Trophoblast cell (in vitro differentiated cells and primary cell): Measurements from ENCODE around the gene CNPY4.
"Not testable (repeated sequence)": the region's sequence is repeated elsewhere in the genome, so short reads cannot be mapped to it uniquely, and the experiment has no call there.

ENCODE experiments used
- DNase-seq, 2 donors: peaks; one replicate each; pipeline ENCODE4 v3.0.0-alpha.2; 2016
- H2AFZ ChIP-seq: 2 replicates; pipeline ENCODE4 v1.6.1; 2013; ENCODE audit warnings: low read length, moderate library complexity, mild to moderate bottlenecking; ENCODE audit not compliant: insufficient read depth, poor library complexity
- H2AK5ac ChIP-seq: 2 replicates; pipeline ENCODE4 v1.6.1; 2013; ENCODE audit warnings: mild to moderate bottlenecking, low read length
- H2BK120ac ChIP-seq: 2 replicates; pipeline ENCODE4 v1.6.1; 2013; ENCODE audit warnings: low read length, mild to moderate bottlenecking, moderate library complexity; ENCODE audit not compliant: insufficient read depth, poor library complexity
- H2BK12ac ChIP-seq: 2 replicates; pipeline ENCODE4 v1.6.1; 2013; ENCODE audit warnings: mild to moderate bottlenecking, low read length, moderate library complexity
- H2BK5ac ChIP-seq: 2 replicates; pipeline ENCODE4 v1.6.1; 2013; ENCODE audit warnings: low read length, low read depth, moderate library complexity, mild to moderate bottlenecking; ENCODE audit not compliant: poor library complexity
- H3K14ac ChIP-seq: 2 replicates; pipeline ENCODE4 v1.6.1; 2013; ENCODE audit warnings: mild to moderate bottlenecking, low read length
- H3K18ac ChIP-seq: 2 replicates; pipeline ENCODE4 v1.6.1; 2013; ENCODE audit warnings: mild to moderate bottlenecking, low read length
- H3K23ac ChIP-seq: 2 replicates; pipeline ENCODE4 v1.6.1; 2013; ENCODE audit warnings: low read length
- H3K27ac ChIP-seq: 2 replicates; pipeline ENCODE4 v1.5.1; 2013; ENCODE audit warnings: low read depth, mild to moderate bottlenecking, inconsistent platforms, low read length, moderate library complexity
- H3K27me3 ChIP-seq: 2 replicates; pipeline ENCODE4 v1.6.1; 2013; ENCODE audit warnings: inconsistent platforms, mild to moderate bottlenecking, low read length, moderate library complexity; ENCODE audit not compliant: insufficient read depth
- H3K36me3 ChIP-seq, 2 experiments: 1 replicate in 1 of 2; 2 replicates in 1 of 2; pipeline ENCODE4 v1.6.1; 2013; ENCODE audit warnings: low read length in 2 of 2, mild to moderate bottlenecking in 2 of 2, moderate library complexity in 1 of 2; ENCODE audit not compliant: insufficient read depth in 2 of 2, control insufficient read depth in 1 of 2
- H3K4ac ChIP-seq: 2 replicates; pipeline ENCODE4 v1.6.1; 2013; ENCODE audit warnings: low read depth, mild to moderate bottlenecking, low read length, moderate library complexity
- H3K4me1 ChIP-seq, 2 experiments: 1 replicate in 1 of 2; 2 replicates in 1 of 2; pipeline ENCODE4 v1.6.1; 2013; ENCODE audit warnings: low read length in 2 of 2, mild to moderate bottlenecking in 2 of 2, moderate library complexity in 1 of 2; ENCODE audit not compliant: insufficient read depth in 2 of 2, control insufficient read depth in 1 of 2
- H3K4me2 ChIP-seq: 2 replicates; pipeline ENCODE4 v1.6.1; 2013; ENCODE audit warnings: inconsistent platforms, mild to moderate bottlenecking, low read length, moderate library complexity
- H3K4me3 ChIP-seq: 2 replicates; pipeline ENCODE4 v1.5.1; 2013; ENCODE audit warnings: mild to moderate bottlenecking, low read depth, low read length, inconsistent platforms
- H3K79me1 ChIP-seq: one replicate; pipeline ENCODE4 v1.6.1; 2013; ENCODE audit warnings: low read length
- H3K79me2 ChIP-seq: 2 replicates; pipeline ENCODE4 v1.6.1; 2013; ENCODE audit warnings: low read length, mild to moderate bottlenecking; ENCODE audit not compliant: control insufficient read depth, insufficient read depth, poor library complexity
- H3K9ac ChIP-seq: 2 replicates; pipeline ENCODE4 v1.6.1; 2013; ENCODE audit warnings: mild to moderate bottlenecking, low read length
- H3K9me3 ChIP-seq: 2 replicates; pipeline ENCODE4 v1.6.1; 2013; ENCODE audit warnings: low read depth, mild to moderate bottlenecking, control low read depth, inconsistent platforms, low read length; ENCODE audit not compliant: insufficient read depth
- H4K12ac ChIP-seq: 2 replicates; pipeline ENCODE4 v1.6.1; 2013; ENCODE audit warnings: low read depth, mild to moderate bottlenecking, low read length, moderate library complexity
- H4K8ac ChIP-seq: 2 replicates; pipeline ENCODE4 v1.6.1; 2013; ENCODE audit warnings: low read depth, mild to moderate bottlenecking, low read length, moderate library complexity
- H4K91ac ChIP-seq: one replicate; pipeline ENCODE4 v1.6.1; 2013; ENCODE audit warnings: low read depth, mild to moderate bottlenecking, low read length, moderate library complexity
- WGBS: extraction: QIAGEN DNeasy Blood & Tissue Kit; methylation state at CpG from one replicate; pipeline ENCODE4 v1.1.7; 2013; ENCODE audit warnings: missing lambda C conversion rate; ENCODE audit not compliant: insufficient read length, insufficient coverage; ENCODE audit errors: extremely low coverage; 5-methylcytosine and 5-hydroxymethylcytosine counted together

Gene CNPY4

GRCh38 chr7:100141555-100141949 is 22.1 kb downstream of the CNPY4 start:
- Histone ChIP-seq H2AK5ac (no peak overlapping the region), H4K12ac (no peak overlapping the region), H3K36me3 (no peaks in the 10 kb centered on the region), H3K4me1 (no peaks in the 10 kb centered on the region), H2AFZ (no peak overlapping the region), H3K79me1 (no peaks in the 10 kb centered on the region), H2BK120ac (no peak overlapping the region), H3K79me2 (no peaks in the 10 kb centered on the region), H4K8ac (no peak overlapping the region), H2BK5ac (no peak overlapping the region), H3K9me3 (no peaks in the 10 kb centered on the region), H3K9ac (no peak overlapping the region), H3K27me3 (no peaks in the 10 kb centered on the region), H3K14ac (no peak overlapping the region), H3K4me3 (no peak overlapping the region), H3K23ac (no peak overlapping the region), H4K91ac (no peak overlapping the region), H3K4me2 (no peak overlapping the region), H2BK12ac (no peak overlapping the region), H3K18ac (no peak overlapping the region), H3K27ac (no peak overlapping the region), H3K4ac (no peak overlapping the region)
- no CpG with 5 or more reads among the region's 3 CpGs for WGBS
- peak in 1 of 2 donors; percentile 5 for DNase-seq

GRCh38 chr7:100142461-100142860 is 23.0 kb downstream of the CNPY4 start:
- H2BK12ac ChIP-seq, result no peak overlapping the region
- no peak overlapping the region for H2BK120ac ChIP-seq
- no peak overlapping the region for H3K4ac ChIP-seq
- H2AFZ ChIP-seq, result no peak overlapping the region
- H3K79me1 ChIP-seq, result no peaks in the 10 kb centered on the region
- H3K27ac ChIP-seq, result no peak overlapping the region
- no peak overlapping the region for H4K8ac ChIP-seq
- no peaks in the 10 kb centered on the region for H3K36me3 ChIP-seq
- H3K14ac ChIP-seq, result no peak overlapping the region
- no peaks in the 10 kb centered on the region for H3K9me3 ChIP-seq
- no peaks in the 10 kb centered on the region for H3K4me1 ChIP-seq
- H3K23ac ChIP-seq, result no peak overlapping the region
- whole genome bisulfite sequencing, result no CpG with 5 or more reads among the region's 3 CpGs
- no peak overlapping the region for H3K4me2 ChIP-seq
- no peak for DNase-seq
- H4K91ac ChIP-seq, result no peak overlapping the region
- no peaks in the 10 kb centered on the region for H3K79me2 ChIP-seq
- H3K27me3 ChIP-seq, result no peaks in the 10 kb centered on the region
- no peak overlapping the region for H3K18ac ChIP-seq
- H2AK5ac ChIP-seq, result no peak overlapping the region
- H2BK5ac ChIP-seq, result no peak overlapping the region
- H3K4me3 ChIP-seq, result no peak overlapping the region
- no peak overlapping the region for H4K12ac ChIP-seq
- no peak overlapping the region for H3K9ac ChIP-seq

- not testable (repeated sequence) for H3K27ac ChIP-seq, H3K4me2 ChIP-seq, H3K27me3 ChIP-seq, H3K18ac ChIP-seq, H3K4ac ChIP-seq, H2BK12ac ChIP-seq, H3K36me3 ChIP-seq, H2AFZ ChIP-seq, H4K12ac ChIP-seq, H2BK5ac ChIP-seq, H3K9me3 ChIP-seq, H4K8ac ChIP-seq, H3K14ac ChIP-seq, H3K23ac ChIP-seq, H2BK120ac ChIP-seq, H4K91ac ChIP-seq, H3K79me1 ChIP-seq, H2AK5ac ChIP-seq, H3K79me2 ChIP-seq, H3K4me3 ChIP-seq, H3K9ac ChIP-seq, H3K4me1 ChIP-seq
- DNase-seq, result peak; percentile 67 to 89
- no CpG with 5 or more reads among the region's 4 CpGs for WGBS
Observed at GRCh38 chr7:100146350-100146749, 26.9 kb downstream of the CNPY4 start.

GRCh38 chr7:100147278-100147677 is 27.8 kb downstream of the CNPY4 start:
- H4K8ac ChIP-seq, result no peak overlapping the region

More at GRCh38 chr7:100147278-100147677, 27.8 kb downstream of the CNPY4 start:
- Histone ChIP-seq H2BK120ac (no peak overlapping the region), H3K79me2 (peaks cover 6% of the 10 kb centered on the region), H3K27ac (no peak overlapping the region), H2AFZ (no peak overlapping the region), H3K4ac (no peak overlapping the region), H3K4me1 (peaks cover 5% of the 10 kb centered on the region in 2 experiments), H2BK5ac (no peak overlapping the region), H3K79me1 (peaks cover 6% of the 10 kb centered on the region), H2AK5ac (no peak overlapping the region), H3K14ac (no peak overlapping the region), H3K36me3 (peaks cover 0 to 2% of the 10 kb centered on the region in 2 experiments), H3K23ac (no peak overlapping the region), H4K12ac (no peak overlapping the region), H3K4me3 (no peak overlapping the region), H3K18ac (no peak overlapping the region), H3K4me2 (no peak overlapping the region), H4K91ac (no peak overlapping the region), H3K9me3 (no peaks in the 10 kb centered on the region), H3K9ac (no peak overlapping the region), H2BK12ac (no peak overlapping the region), H3K27me3 (no peaks in the 10 kb centered on the region)
- no CpG with 5 or more reads among the region's 2 CpGs for WGBS
- no peak for DNase-seq
